GM12864 (cell line): ENCODE results near the gene SCN1A.

Experiments used
- DNase-seq: peaks from one replicate; pipeline ENCODE4 v3.0.0-alpha.2; 2011; ENCODE audit warnings: low read depth
- H3K4me3 ChIP-seq: 2 replicates; pipeline ENCODE4 v1.5.1; 2011; ENCODE audit warnings: mild to moderate bottlenecking, low read depth, low read length, control low read depth
- TF ChIP-seq, protein P1 (sequence below): IDR thresholded peaks from 2 replicates; pipeline ENCODE4 v1.5.1; 2011; ENCODE audit warnings: low read depth, mild to moderate bottlenecking, moderate library complexity, low read length, control low read depth, inconsistent platforms; ENCODE audit errors: missing control alignments

Gene SCN1A

DNA sequence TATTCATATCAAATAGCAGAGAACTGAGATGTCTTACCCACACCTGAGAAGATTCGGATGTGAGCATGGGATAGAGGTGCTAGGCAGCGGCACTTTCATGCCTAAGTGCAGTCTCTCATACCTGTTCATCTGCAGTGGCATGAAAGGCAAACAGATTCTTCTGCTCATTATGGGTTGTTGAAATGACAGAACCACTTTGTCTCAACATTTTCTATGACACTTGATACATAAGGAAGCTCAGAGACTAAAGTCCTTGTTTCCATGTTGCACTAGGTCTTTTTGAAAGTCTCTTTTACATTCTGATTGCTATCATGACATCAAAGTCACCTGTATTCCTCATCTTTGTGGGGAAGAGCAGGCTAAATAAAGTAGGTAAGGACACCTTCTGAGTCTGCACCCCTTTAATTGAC lies 8.0 kb upstream of the SCN1A start:
- TF ChIP-seq, protein P1, sequence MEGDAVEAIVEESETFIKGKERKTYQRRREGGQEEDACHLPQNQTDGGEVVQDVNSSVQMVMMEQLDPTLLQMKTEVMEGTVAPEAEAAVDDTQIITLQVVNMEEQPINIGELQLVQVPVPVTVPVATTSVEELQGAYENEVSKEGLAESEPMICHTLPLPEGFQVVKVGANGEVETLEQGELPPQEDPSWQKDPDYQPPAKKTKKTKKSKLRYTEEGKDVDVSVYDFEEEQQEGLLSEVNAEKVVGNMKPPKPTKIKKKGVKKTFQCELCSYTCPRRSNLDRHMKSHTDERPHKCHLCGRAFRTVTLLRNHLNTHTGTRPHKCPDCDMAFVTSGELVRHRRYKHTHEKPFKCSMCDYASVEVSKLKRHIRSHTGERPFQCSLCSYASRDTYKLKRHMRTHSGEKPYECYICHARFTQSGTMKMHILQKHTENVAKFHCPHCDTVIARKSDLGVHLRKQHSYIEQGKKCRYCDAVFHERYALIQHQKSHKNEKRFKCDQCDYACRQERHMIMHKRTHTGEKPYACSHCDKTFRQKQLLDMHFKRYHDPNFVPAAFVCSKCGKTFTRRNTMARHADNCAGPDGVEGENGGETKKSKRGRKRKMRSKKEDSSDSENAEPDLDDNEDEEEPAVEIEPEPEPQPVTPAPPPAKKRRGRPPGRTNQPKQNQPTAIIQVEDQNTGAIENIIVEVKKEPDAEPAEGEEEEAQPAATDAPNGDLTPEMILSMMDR: no peak
- H3K4me3 ChIP-seq: no peak overlapping the region
- no peak for DNase-seq

DNA sequence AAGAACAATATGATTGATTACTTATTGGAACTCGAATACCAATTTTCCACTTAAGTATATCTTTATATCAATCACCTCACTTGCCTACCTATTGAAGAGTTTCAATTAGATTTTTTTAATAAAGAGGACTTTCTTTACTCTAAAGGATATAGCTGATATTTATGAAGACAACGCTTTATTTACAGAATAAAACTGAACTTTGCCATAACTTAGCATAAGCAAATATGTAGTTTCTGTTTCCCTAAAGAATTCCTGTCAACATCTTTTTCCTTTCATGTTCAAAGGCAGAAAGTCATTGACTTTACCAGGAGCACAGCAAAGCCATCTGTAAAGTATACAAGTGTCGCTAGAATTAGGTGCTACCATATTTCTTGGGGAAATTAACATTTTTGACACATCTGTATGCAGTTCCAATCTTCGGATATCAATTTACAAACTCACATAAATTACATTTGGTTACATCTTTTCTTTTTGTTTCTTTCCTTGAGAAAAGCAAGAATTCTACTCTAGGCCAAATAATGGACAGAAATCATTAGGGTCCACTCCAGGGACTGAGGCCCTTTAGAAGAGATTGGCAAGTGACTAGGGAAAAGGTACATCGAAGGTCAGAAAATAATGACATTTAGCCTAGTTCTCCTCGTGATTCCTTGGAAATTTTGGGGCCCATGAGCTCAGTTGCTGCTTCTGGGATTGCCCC lies 7.5 kb upstream of the SCN1A start:
- TF ChIP-seq, protein P1: no peak
- no peak for DNase-seq
- H3K4me3 ChIP-seq: no peak overlapping the region

DNA sequence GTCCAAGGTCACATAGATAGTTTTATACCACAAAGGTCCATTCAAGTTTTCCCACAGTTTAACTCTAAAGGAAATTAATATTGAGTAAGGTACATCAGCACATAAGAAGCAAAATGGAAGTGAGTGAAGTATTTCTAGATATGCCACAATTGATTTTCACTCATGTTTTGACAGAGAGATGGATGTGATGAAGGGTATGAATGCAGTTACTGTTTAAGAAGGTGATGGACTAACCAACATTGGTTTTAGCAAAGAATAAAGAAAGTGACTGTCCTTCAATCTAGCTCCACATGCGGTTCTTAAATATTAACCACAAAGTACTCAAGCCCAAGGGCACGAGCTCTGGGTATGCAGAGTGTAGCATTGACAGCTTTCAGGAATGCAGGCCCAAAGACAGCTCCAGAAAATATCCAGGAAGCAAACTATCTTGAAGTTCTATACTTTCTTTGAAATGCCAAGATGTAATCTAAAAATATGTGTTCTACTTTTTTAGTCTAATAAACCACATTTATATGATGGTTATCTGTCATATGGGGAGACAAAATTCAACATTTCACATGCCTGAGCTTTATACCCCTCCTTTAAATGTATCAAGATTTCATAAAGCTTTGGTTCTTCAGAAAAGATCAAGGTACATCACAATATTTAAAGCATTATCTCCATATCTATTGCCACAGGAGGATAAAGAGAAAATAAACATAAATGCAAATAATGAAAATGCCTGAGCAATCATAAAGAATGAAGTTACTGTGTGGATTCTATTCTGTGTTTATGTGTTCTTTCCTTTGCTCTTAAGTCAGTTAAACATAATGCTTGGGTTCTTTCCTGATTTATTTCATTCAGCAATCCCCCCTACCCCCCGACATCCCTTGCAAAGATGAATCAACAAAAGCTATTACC lies 6.7 kb upstream of the SCN1A start:
- TF ChIP-seq, protein P1: no peak
- no peak overlapping the region for H3K4me3 ChIP-seq
- no peak for DNase-seq

DNA sequence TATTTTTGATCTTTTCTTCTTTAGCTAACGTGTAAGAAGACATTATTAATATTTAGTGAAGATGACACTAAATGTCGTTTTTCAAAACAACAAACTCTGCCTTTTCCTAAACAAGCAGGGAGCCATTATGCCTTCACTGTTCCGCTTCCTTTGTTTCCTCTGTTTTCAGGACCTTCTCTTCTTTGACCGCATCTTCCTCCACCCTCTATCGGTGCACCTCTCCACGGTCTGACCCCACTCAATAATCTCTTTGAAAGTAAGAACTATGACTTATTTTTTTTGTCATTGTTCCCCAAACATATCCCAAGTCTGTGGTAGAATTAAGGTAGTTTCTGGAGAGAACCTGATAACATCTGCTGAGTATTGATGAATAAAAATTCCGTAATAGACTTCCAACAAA lies 5.8 kb upstream of the SCN1A start:
- DNase-seq: no peak
- no peak overlapping the region for H3K4me3 ChIP-seq
- TF ChIP-seq, protein P1: no peak

DNA sequence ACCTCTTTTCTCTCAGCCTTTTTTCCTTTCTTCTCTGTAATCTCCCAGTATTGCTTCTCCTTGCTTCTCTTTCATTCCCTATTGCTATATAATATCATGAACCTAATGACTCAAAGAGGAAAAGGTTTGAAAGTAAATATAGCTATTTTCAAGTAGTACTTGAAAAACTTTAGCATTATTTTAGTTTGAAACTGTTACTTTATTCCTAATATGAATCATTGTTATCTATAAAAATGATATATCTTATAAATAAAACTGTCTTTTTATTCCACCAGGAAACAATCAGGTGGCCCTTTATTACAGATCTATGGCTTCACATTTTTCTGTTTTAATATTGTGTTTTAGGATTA lies 311 bp upstream of the SCN1A start:
- no peak overlapping the region for H3K4me3 ChIP-seq
- TF ChIP-seq, protein P1: no peak
- DNase-seq: no peak

DNA sequence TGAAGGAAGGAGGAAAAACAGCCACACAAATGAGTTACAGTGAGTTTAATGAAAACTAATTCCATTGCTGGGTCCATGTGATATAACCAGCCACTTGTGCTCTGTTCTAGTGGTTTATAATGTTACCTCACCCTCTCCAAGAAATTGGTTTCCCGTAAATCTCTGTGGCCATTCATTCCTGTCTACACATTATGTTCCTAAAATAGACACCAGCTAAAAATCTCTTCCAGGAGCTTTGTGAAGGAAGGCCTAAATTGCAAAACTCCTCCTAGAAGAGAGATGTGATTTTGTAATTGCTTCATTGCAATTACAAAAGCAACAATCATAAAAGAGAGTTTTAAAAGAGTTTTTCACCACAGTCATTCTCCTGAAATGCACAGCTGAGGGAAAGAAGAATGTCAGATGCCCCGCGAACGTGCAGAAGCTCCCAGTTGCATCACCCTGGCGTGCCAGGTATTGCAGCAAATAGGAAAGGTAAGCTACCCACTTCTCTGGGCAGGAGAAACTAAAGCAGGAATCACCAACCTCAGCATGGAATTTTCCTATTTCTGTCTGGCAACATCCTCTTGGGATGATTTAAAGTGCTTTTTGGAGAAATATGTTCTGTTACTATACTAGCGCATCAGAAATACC lies 1.7 kb downstream of the SCN1A start:
- TF ChIP-seq, protein P1: no peak
- H3K4me3 ChIP-seq: no peak overlapping the region
- no peak for DNase-seq
